Measurements from ENCODE around the gene CSTPP1. TPM values are rescaled to one million over a fixed set of nuclear protein-coding genes. Genes with fewer than 3 reads are reported as not detected.

CSTPP1 gene
- total RNA-seq, 1 donor from 2014 or later = 32.8 TPM

DNA sequence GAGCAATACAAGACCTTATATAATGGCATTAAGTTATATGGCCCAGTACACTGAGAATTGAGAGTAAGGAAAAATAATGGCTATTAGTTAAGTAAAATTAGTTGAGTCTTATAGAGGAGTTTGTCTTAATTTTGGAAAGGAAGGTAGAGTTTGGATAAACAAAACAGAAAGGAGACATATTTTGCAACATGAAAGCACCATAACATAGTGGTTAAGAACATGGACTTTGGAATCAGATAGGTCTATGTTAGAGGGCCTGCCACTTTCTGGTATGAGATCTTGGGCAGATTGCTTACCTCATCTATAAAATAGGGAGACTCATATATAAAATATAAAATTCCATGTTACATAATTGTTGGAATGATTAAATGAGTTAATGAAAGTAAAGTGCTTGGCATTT is 68.9 kb downstream of the CSTPP1 start:
- Histone ChIP-seq H3K9me3 (no peaks in the 10 kb centered on the region), H3K27ac (no peak overlapping the region), H3K27me3 (ENCODE audit: low read depth) (no peaks in the 10 kb centered on the region), H3K4me3 (no peak overlapping the region), H3K36me3 (no peaks in the 10 kb centered on the region), H3K4me1 (peaks cover 38% of the 10 kb centered on the region)
- ATAC-seq (no peak), DNase-seq (no peak)
- TF ChIP-seq, protein P1, sequence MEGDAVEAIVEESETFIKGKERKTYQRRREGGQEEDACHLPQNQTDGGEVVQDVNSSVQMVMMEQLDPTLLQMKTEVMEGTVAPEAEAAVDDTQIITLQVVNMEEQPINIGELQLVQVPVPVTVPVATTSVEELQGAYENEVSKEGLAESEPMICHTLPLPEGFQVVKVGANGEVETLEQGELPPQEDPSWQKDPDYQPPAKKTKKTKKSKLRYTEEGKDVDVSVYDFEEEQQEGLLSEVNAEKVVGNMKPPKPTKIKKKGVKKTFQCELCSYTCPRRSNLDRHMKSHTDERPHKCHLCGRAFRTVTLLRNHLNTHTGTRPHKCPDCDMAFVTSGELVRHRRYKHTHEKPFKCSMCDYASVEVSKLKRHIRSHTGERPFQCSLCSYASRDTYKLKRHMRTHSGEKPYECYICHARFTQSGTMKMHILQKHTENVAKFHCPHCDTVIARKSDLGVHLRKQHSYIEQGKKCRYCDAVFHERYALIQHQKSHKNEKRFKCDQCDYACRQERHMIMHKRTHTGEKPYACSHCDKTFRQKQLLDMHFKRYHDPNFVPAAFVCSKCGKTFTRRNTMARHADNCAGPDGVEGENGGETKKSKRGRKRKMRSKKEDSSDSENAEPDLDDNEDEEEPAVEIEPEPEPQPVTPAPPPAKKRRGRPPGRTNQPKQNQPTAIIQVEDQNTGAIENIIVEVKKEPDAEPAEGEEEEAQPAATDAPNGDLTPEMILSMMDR (IDR thresholded peaks at IDR 0.05) = no peak
- intact Hi-C loops (cut with DNase I) = no loop called here

DNA sequence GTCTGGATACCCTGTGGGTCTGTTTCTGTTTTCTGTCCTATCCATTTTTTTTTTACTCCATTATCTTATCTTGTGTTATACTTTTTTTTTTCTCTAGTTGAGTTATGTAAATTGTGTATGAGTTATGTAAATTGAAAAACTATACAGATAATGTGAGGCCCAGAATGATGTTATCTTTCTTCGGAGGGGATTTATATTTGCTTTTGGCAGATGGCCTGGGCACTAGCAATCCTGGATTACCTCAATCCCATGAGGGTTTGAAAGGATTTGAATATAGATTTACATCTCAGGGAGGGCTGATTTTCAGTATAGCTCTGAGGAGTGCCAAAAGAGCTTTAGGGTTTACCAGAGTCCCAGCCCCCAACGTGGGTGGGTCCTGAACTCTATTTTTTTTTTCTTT is 71.0 kb downstream of the CSTPP1 start:
- ATAC-seq (no peak), DNase-seq (no peak)
- H3K4me1 ChIP-seq = peaks cover 28% of the 10 kb centered on the region
- H3K9me3 ChIP-seq = no peaks in the 10 kb centered on the region
- no peaks in the 10 kb centered on the region for H3K27me3 ChIP-seq (ENCODE audit: low read depth)
- H3K4me3 ChIP-seq = no peak overlapping the region
- H3K36me3 ChIP-seq = no peaks in the 10 kb centered on the region
- TF ChIP-seq, protein P1 (IDR thresholded peaks at IDR 0.05) = no peak
- H3K27ac ChIP-seq = no peak overlapping the region
- intact Hi-C loops (cut with DNase I) = no loop called here

DNA sequence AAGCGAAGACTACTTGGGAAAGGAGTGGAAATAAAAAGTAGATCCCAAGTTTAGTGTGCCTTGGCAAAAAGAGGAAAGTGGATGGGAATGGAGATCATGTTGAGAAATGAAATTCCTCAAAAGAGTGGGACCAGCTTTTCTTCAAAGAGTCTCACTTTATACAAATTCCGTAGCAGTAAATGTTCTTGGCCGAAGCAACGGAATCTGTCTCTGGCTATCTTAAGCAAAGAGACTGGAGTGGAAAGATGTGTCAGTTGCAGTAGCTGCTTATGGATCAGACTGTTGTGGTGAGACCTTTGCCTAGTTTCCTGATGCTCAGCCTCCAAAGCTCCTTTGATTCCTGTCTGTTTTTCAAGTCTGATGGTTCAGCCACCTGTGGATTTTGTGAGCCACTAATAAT is 73.6 kb downstream of the CSTPP1 start:
- Histone ChIP-seq H3K27me3 (ENCODE audit: low read depth) (no peaks in the 10 kb centered on the region), H3K36me3 (no peaks in the 10 kb centered on the region), H3K4me3 (no peak overlapping the region), H3K9me3 (no peaks in the 10 kb centered on the region), H3K4me1 (peaks cover 3% of the 10 kb centered on the region), H3K27ac (no peak overlapping the region)
- no peak for DNase-seq
- intact Hi-C loops (cut with DNase I) = no loop called here
- TF ChIP-seq, protein P1 (IDR thresholded peaks at IDR 0.05) = no peak
- no peak for ATAC-seq

DNA sequence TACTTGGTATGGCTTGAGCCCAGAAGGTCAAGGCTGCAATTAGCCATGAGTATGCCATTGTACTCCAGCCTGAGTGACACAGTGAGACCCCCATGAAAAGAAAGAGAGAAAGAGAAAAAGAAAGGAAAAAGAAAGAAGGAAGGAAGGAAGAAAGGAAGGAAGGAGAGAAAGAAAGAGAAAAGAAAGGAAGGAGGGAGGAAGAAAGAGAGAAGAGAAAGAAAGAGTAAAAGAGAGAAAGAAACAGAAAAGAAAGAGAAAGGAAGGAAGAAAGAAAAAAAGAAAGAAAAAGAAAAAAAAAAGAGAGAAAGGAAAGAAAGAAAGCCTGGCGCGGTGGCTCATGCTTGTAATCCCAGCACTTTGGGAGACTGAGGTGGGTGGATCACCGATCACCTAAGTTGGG is 77.5 kb downstream of the CSTPP1 start:
- Histone ChIP-seq H3K4me3 (no peak overlapping the region), H3K27ac (no peak overlapping the region), H3K27me3 (ENCODE audit: low read depth) (no peaks in the 10 kb centered on the region), H3K36me3 (no peaks in the 10 kb centered on the region), H3K9me3 (no peaks in the 10 kb centered on the region), H3K4me1 (no peaks in the 10 kb centered on the region)
- ATAC-seq = no peak
- intact Hi-C loops (cut with DNase I) = no loop called here
- TF ChIP-seq, protein P1 (IDR thresholded peaks at IDR 0.05) = no peak
- no peak for DNase-seq

DNA sequence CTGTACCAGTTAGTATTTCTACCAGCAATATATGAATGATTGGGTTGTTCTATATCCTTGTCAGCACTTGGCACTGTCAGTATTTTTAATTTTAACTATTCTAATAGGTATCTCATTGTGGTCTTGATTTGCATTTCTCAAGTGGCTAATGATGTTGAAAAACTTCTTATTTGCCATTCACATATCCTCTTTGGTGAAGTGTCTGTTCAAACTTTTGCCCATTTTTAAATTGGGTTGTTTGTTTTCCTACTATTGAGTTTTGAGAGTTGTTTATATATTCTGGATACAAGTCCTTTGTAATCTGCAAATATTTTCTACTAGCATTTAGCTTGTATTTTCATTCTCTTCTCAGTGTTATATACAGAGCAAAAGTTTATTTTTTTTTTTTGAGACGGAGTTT is 82.1 kb downstream of the CSTPP1 start:
- ATAC-seq = no peak
- intact Hi-C loops (cut with DNase I) = no loop called here
- no peak for DNase-seq
- TF ChIP-seq, protein P1 (IDR thresholded peaks at IDR 0.05) = no peak
- Histone ChIP-seq H3K27me3 (ENCODE audit: low read depth) (no peaks in the 10 kb centered on the region), H3K9me3 (no peaks in the 10 kb centered on the region), H3K36me3 (no peaks in the 10 kb centered on the region), H3K4me1 (no peaks in the 10 kb centered on the region), H3K27ac (no peak overlapping the region), H3K4me3 (no peak overlapping the region)

All from lower lobe of right lung (tissue), 2 donors.